ENCODE results near the gene WWTR1.

DNA sequence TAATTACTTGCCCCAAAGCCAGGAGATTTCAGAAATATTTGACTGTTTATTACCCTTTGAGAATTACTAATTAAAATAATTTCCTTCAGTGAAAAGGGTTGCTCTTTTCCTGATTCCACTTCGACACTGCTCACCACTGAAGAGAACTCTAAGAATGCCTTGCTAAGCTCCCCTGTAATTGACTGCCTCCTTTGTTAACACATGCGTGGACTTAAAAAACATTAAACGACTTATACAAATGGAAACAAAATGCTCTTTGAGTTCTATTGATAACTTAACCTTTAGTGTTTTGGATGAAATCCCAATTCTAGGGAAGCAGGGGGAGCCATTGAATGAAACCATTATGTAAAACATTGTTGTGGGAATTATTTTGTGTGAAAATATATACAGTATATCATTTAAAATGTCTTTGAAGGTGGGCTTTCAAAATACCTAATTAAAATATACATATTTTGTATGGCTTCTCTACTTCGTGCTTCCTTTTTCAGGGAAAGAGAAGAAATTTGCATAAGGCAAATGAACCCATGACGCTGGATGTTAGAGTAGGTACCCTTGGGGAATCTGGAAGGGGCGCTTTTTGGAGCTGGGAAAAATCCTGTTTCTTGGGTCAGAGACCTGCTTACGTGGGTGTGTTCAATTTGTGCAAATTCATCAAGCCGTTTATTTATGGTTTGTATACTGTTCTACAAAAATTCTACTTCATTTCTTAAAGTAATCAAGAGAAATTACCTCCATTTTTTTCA is 64.2 kb downstream of the WWTR1 start:
- TF ChIP-seq POLR2A (IDR thresholded peaks at IDR 0.05; ENCODE audit: low read length): no peak
- no peak for TF ChIP-seq GATA1 (IDR thresholded peaks at IDR 0.05; ENCODE audit: low read depth, low read length)
